ENCODE measurements around the gene MSI2.

The MSI2 gene

DNA sequence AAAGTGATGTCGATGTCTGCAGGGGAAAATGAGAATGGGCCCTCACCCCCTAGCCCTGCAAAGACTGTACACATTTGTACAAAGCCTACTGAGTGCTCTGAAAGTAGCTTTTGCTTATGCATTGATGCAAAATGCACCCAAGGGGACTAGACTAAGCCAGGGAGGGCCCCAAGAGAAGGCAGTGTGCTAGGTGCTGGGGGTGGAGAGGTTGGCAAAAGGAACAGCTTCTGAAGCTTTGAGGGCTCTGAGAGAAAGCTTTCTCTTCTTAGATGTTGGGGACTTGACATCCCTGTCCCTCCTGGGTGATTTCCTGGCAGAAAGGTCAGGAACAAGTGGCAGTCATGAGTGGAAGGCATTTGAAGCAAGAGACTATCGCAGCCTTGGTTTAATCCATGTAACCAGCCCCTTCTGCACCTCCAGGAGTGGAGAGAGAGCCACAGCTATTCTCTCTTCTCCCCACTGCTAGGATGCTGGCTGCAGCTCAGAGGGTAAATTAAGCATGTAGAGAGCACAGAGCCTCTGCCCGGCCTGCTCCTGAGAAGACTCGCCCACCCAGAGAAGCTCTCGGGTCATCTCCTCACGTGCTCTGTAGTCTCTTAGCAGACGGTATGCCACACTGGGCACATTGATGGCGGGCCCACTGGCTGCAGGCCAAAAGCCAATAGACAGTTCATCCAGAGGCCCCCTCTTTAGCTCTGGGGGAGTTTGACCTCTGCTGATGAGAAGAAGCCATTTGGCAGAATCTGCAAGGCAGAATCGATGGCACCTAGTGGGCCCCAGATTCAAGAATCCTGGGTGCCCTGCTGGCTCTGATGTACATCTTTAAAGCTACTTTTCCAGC is 221.4 kb downstream of the MSI2 start:
- TF ChIP-seq YY1 (IDR thresholded peaks at IDR 0.05; ENCODE audit: low read depth) = no peak
- no peak for TF ChIP-seq CREB1 (IDR thresholded peaks at IDR 0.05; ENCODE audit: low read depth)
- no peak for TF ChIP-seq TEAD4 (IDR thresholded peaks at IDR 0.05)
- TF ChIP-seq, protein P1, sequence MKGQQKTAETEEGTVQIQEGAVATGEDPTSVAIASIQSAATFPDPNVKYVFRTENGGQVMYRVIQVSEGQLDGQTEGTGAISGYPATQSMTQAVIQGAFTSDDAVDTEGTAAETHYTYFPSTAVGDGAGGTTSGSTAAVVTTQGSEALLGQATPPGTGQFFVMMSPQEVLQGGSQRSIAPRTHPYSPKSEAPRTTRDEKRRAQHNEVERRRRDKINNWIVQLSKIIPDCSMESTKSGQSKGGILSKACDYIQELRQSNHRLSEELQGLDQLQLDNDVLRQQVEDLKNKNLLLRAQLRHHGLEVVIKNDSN (IDR thresholded peaks at IDR 0.05) = no peak
- TF ChIP-seq EP300 (IDR thresholded peaks at IDR 0.05; ENCODE audit: borderline replicate concordance) = no peak
- TF ChIP-seq ZBTB7A (IDR thresholded peaks at IDR 0.05; ENCODE audit: low read depth) = no peak
- TF ChIP-seq, protein P2, sequence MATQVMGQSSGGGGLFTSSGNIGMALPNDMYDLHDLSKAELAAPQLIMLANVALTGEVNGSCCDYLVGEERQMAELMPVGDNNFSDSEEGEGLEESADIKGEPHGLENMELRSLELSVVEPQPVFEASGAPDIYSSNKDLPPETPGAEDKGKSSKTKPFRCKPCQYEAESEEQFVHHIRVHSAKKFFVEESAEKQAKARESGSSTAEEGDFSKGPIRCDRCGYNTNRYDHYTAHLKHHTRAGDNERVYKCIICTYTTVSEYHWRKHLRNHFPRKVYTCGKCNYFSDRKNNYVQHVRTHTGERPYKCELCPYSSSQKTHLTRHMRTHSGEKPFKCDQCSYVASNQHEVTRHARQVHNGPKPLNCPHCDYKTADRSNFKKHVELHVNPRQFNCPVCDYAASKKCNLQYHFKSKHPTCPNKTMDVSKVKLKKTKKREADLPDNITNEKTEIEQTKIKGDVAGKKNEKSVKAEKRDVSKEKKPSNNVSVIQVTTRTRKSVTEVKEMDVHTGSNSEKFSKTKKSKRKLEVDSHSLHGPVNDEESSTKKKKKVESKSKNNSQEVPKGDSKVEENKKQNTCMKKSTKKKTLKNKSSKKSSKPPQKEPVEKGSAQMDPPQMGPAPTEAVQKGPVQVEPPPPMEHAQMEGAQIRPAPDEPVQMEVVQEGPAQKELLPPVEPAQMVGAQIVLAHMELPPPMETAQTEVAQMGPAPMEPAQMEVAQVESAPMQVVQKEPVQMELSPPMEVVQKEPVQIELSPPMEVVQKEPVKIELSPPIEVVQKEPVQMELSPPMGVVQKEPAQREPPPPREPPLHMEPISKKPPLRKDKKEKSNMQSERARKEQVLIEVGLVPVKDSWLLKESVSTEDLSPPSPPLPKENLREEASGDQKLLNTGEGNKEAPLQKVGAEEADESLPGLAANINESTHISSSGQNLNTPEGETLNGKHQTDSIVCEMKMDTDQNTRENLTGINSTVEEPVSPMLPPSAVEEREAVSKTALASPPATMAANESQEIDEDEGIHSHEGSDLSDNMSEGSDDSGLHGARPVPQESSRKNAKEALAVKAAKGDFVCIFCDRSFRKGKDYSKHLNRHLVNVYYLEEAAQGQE (IDR thresholded peaks at IDR 0.05; ENCODE audit: low read depth) = no peak
- no peak for TF ChIP-seq CEBPB (IDR thresholded peaks at IDR 0.05)
- TF ChIP-seq FOXM1 (IDR thresholded peaks at IDR 0.05; ENCODE audit: borderline replicate concordance, low read depth) = no peak
- TF ChIP-seq EGR1 (IDR thresholded peaks at IDR 0.05) = no peak
- TF ChIP-seq TCF12 (IDR thresholded peaks at IDR 0.05; ENCODE audit: low read depth) = no peak
- TF ChIP-seq TAF1 (IDR thresholded peaks at IDR 0.05; ENCODE audit: low read depth) = no peak
- no peak for TF ChIP-seq RAD21 (IDR thresholded peaks at IDR 0.05; ENCODE audit: low read depth)
- TF ChIP-seq NFIC (IDR thresholded peaks at IDR 0.05) = no peak
- TF ChIP-seq, protein P3, sequence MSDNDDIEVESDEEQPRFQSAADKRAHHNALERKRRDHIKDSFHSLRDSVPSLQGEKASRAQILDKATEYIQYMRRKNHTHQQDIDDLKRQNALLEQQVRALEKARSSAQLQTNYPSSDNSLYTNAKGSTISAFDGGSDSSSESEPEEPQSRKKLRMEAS (IDR thresholded peaks at IDR 0.05) = no peak

DNA sequence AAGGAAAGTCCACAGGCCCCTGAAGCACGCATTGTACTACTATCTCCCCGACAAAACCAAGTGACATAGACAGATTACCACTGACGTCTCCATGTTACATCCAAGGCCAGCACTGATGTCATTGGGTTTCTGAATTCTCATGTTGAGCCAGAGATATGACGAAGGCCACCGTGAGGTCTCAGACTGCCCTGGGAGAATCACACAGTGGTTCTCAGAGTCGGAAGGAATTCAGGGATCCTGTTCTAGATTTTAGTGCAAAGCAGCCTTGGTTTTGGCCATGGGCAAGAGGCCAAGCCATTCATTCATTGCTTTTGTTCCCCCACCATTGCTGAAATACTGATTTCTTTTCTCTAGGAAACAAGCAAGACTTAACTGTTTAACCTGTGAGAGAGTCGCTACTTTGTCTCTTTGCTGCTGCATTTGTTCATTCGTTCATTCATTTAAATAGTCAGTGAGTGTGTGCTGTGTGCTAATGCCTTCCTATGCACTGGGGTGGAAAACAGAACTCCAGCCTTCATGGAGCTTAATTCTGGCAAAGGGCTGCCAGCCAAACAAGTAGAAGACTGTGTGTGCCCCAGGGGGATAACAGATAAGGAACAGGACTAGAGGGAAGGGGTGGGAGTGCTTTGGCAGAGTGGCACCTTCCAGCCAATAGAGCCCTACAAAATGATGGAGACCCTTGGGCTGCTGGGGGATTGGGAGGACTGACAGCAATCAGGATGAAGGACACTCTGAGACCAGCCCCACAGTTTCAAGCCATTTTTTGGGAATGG is 222.3 kb downstream of the MSI2 start:
- TF ChIP-seq TCF12 (IDR thresholded peaks at IDR 0.05; ENCODE audit: low read depth) = no peak

- TF ChIP-seq ZBTB7A (IDR thresholded peaks at IDR 0.05; ENCODE audit: low read depth) = no peak
- no peak for TF ChIP-seq CEBPB (IDR thresholded peaks at IDR 0.05)
- no peak for TF ChIP-seq EGR1 (IDR thresholded peaks at IDR 0.05)
- TF ChIP-seq TAF1 (IDR thresholded peaks at IDR 0.05; ENCODE audit: low read depth) = no peak
- TF ChIP-seq TEAD4 (IDR thresholded peaks at IDR 0.05) = no peak
- TF ChIP-seq TCF12 (IDR thresholded peaks at IDR 0.05; ENCODE audit: low read depth) = no peak
- TF ChIP-seq, protein P1 (IDR thresholded peaks at IDR 0.05) = no peak
- TF ChIP-seq, protein P3 (IDR thresholded peaks at IDR 0.05) = no peak
- no peak for TF ChIP-seq YY1 (IDR thresholded peaks at IDR 0.05; ENCODE audit: low read depth)
- TF ChIP-seq CREB1 (IDR thresholded peaks at IDR 0.05; ENCODE audit: low read depth) = no peak
- no peak for TF ChIP-seq RAD21 (IDR thresholded peaks at IDR 0.05; ENCODE audit: low read depth)
- TF ChIP-seq, protein P2 (IDR thresholded peaks at IDR 0.05; ENCODE audit: low read depth) = no peak
Observed at GRCh38 chr17:57480438-57481196, 224.3 kb downstream of the MSI2 start.

DNA sequence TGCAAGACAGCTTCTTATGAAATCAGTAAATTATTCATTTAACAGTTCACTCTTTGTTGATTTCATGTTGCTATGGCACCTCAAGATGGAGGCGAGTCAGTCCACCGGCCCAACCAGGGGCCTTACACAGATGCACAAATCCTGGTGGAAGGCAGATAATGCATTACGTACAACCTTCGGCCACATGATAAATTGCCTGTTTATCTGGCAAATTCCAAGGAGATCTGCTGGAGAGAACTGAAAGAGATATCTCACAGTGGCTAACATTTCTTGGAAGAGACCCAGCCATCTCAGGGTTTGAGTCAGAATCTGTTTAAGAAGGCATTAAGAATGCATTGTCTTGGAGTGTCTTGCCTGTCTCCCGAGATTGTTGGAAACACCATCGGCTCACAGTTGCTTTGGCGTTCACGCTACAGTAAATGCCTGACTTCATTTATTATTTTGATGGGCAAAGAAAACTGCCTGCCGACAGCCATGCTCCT is 225.6 kb downstream of the MSI2 start:
- TF ChIP-seq ZBTB7A (IDR thresholded peaks at IDR 0.05; ENCODE audit: low read depth) = no peak
- TF ChIP-seq TCF12 (IDR thresholded peaks at IDR 0.05; ENCODE audit: low read depth) = no peak
- TF ChIP-seq TEAD4 (IDR thresholded peaks at IDR 0.05) = no peak
- TF ChIP-seq RAD21 (IDR thresholded peaks at IDR 0.05; ENCODE audit: low read depth) = no peak
- no peak for TF ChIP-seq TAF1 (IDR thresholded peaks at IDR 0.05; ENCODE audit: low read depth)
- TF ChIP-seq EGR1 (IDR thresholded peaks at IDR 0.05) = no peak
- no peak for TF ChIP-seq CREB1 (IDR thresholded peaks at IDR 0.05; ENCODE audit: low read depth)
- TF ChIP-seq CEBPB (IDR thresholded peaks at IDR 0.05) = no peak
- no peak for TF ChIP-seq EP300 (IDR thresholded peaks at IDR 0.05; ENCODE audit: borderline replicate concordance)
- TF ChIP-seq NFIC (IDR thresholded peaks at IDR 0.05) = no peak
- TF ChIP-seq, protein P2 (IDR thresholded peaks at IDR 0.05; ENCODE audit: low read depth) = no peak
- TF ChIP-seq YY1 (IDR thresholded peaks at IDR 0.05; ENCODE audit: low read depth) = no peak
- no peak for TF ChIP-seq FOXM1 (IDR thresholded peaks at IDR 0.05; ENCODE audit: borderline replicate concordance, low read depth)
- TF ChIP-seq, protein P1 (IDR thresholded peaks at IDR 0.05) = no peak
- TF ChIP-seq, protein P3 (IDR thresholded peaks at IDR 0.05) = no peak

All from Ishikawa (cell line).